8988T (cell line): ENCODE measurements around the gene ME3.

Experiments used
- DNase-seq: peaks from one replicate; pipeline ENCODE4 v3.0.0; 2011

ME3 gene

GRCh38 chr11:86416494-86416893, 255.9 kb downstream of the ME3 start:
- DNase-seq = no peak

GRCh38 chr11:86415026-86415425, 257.4 kb downstream of the ME3 start:
- DNase-seq = no peak

GRCh38 chr11:86414032-86414431, 258.4 kb downstream of the ME3 start:
- no peak for DNase-seq

- DNase-seq = no peak
Observed at GRCh38 chr11:86408845-86409244, 263.6 kb downstream of the ME3 start.

GRCh38 chr11:86403458-86403857, 269.0 kb downstream of the ME3 start:
- no peak for DNase-seq

- no peak for DNase-seq
Observed at GRCh38 chr11:86398106-86398505, 274.3 kb downstream of the ME3 start.

- DNase-seq = no peak
Observed at GRCh38 chr11:86397351-86397750, 275.1 kb downstream of the ME3 start.

GRCh38 chr11:86396396-86396795, 276.0 kb downstream of the ME3 start:
- DNase-seq = peak; percentile 24

GRCh38 chr11:86395061-86395551, 277.3 kb downstream of the ME3 start:
- no peak for DNase-seq
